Measurements from ENCODE around the gene ALDH18A1.

ALDH18A1 gene

DNA sequence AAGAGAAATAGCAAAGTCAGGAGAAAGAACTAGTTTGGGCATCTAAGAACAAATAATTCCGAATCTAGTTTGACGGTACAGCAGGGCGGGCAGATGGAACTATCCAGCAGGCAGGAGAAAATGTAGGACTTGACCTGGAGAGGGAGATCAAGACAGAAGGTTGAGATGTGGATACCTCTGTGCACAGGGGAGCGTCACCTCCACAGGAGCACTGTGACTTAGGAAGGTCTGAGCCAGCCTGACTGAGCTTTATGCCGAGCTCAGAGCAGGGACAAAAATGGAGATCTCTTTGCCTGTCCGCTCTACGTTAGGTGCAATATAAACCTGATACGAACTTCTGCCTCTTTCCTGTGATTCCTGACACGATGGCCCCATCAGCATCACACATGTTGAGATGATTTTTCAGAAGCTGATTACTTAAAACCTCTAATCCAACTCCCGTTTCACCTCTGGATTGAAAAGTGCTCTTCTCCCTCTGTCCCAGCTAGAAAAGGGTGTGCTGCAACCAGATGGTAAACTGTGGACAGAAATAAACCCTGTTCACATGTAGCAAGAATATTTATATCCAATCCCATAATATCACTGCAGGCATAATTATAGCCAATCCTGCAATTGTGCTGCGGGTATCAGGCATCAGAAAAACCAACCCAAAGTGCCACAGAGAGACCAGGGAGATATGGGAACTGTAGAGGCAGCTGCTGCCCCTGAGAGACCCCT is 81.7 kb downstream of the ALDH18A1 start:
- DNase-seq: no peak

DNA sequence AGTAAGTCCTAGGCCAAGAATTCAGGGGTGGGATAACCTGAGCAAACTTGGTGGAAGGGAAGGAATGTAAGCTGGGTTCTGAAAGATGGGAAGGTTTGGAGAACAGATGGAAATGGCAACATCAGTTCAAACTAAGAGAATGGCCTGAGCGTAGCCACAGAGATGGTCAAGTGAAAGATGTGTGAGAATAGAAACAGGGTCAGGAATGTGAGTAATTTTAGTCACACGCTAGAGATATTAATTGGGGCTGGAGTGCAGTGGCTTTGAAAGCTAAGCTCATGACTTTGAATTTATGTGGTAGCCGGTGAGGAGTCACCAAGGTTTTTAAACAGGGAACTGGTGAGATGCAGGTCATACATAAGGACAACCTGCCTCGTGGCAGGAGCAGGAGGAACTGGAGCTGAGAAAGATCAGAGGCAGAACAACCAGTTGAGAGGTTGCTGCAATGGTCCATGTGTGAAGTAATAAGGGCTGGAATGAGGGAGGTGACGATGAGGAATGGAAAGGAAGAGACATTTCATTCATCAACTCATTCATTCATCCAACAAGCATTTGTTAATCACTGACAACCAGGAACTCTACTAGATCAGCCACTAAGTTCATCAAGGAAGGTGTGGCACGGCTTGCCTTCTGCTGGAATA is 82.4 kb downstream of the ALDH18A1 start:
- DNase-seq: no peak

DNA sequence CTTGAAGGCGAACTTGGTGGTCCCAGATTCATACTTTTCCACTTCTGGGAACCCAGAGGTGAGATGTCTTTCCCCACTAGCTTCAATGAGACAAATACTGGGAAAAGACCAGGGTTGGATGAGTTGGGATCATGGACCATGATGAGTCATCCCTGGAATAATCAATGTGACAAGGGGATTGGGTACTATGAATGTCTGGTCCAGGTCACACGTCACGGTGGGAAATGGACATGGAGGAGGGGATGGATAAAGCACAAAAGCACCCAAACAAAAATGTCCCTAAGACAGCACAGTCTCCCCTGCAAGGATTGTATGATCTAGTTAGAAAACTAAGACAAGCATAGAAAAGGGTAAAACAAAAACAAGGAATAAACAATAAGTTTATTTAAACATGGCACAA is 83.0 kb downstream of the ALDH18A1 start:
- no peak for DNase-seq

DNA sequence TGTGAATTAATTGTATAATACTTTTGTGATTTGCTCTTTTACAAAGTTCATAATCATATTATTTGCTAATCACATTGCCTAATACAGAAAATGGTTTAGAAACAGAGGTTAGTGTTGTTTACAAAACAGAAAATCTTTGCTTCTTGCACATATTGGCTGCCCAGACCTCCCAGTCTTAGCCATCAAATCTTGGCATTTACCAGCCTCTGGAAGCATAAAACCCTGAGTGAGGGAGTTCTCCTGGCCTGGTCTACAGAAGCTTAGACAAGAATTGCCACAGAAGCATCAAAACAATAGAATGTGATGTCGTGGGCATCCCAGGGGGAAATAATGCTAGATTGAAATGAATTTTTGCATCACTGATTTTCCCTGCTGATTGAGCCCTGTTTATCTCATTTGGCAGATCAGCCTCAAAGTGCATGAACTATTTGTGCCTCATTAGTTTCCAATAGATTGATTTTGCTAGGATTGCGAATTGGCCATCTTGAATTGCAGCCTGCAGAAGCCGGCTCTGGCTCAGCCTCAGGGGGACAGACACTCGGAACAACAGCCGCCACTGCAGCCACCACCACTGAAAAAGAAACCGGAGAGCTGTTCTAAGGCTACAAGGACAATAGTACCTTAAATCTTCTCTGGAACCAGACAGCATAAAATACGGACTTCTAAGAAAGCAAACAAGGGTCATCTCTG is 84.2 kb downstream of the ALDH18A1 start:
- DNase-seq: no peak

DNA sequence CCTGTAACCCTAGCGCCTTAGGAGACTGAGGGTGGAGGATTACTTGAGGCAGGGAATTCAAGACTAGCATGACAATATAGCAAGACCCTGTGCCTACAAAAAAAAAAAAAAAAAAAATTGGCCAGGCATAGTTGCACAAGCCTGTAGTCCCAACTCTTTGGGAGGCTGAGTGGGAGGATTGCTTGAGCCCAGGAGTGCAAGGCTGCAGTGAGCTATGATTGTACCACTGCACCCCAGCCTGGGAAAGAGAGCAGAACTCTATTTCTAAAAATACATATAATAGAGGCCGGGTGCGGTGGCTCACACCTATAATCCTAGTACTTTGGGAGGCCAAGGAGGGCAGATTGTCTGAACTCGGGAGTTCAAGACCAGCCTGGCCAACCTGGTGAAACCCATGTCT is 85.1 kb downstream of the ALDH18A1 start:
- DNase-seq: no peak

GRCh38 chr10:95569368-95569767 is 87.1 kb downstream of the ALDH18A1 start:
- no peak for DNase-seq

- no peak for DNase-seq
Observed at GRCh38 chr10:95567903-95568630, 88.4 kb downstream of the ALDH18A1 start.

DNA sequence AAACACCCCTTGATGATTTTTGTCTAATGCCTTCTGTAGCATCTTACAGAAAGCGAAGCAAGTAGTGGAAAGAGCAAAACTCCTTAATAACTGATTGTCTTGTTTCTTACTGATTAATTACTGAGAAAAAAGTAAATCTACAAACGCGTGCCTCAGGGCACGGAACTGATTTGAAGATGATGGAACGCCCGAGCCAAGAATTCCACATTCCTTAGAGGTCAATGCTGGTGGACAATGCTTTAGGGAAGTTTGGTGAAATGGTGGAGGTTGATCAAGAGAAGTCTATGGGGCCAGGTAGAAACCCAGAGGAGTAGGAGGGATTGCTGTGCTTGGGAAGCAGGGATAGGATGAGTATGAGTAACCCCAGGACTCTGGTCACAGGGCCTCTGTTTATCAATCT is 90.4 kb downstream of the ALDH18A1 start:
- no peak for DNase-seq

GRCh38 chr10:95565336-95565735 is 91.2 kb downstream of the ALDH18A1 start:
- no peak for DNase-seq

- no peak for DNase-seq
Observed at GRCh38 chr10:95564291-95564690, 92.2 kb downstream of the ALDH18A1 start.

- no peak for DNase-seq
Observed at GRCh38 chr10:95562341-95562965, 94.1 kb downstream of the ALDH18A1 start.

DNA sequence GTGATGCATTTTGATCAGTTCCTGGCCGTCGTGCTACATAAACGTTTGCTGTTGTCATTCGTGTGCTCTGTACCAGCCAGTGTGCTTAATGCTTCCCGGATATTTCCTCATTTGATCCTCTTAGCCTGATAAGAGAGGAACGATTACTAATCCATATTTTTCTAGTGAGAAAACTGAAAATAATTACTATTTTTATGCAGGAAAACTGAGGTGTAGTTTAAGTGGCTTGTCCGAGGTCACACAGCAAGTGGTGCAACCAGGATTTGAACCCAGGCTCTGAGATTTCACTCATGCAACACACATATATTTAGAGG is 94.7 kb downstream of the ALDH18A1 start:
- no peak for DNase-seq

- DNase-seq: peak; percentile 2
Observed at GRCh38 chr10:95561177-95561863, 95.2 kb downstream of the ALDH18A1 start, which contains the start of gene SORBS1. Gene SORBS1, minus strand, starts transcription at chr10:95561371. Its CDS starts 120,236 bp downstream, at chr10:95441135.

DNA sequence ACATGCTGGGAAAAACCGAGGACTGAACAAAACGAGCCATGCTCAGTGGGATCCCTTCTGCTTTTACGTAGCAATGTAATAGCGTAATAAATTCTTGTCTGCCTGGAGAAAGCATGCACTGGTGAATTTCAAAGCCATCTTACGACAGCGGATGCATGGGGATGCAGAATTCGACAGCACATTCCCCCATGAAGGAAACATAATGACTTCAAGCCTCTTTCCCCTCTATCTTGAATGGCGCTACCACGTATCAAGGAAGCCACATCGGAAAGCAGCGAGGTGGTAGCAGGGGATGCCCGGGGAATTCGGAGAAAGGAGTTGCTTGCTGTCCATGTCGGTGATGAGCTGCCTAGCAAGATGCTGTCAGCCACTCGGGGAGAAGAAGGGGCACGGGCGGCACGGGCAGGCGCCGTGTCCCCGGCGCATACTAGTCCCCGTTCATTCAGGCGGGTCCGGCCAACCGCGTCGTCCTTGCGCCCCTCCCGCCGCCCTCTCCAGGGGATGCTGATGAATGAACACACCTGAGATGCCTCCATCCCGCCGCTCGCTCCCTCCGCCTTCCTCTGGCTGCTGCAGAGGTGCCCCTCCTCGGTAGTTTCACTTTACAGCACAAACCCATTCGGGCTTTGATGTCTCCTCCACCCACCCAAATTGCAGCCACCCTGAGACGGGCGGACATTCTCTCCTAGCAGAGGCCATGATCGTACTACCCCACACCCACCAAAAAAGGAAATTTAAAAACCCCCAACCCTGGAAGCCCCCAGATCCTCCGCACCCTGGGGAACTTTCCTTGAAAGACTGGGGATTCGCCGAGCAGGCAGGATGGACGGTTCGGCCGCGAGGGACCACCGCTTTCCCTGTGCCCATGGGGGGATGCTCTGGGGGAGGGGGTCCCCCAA is 96.0 kb downstream of the ALDH18A1 start:
- no peak for DNase-seq

DNA sequence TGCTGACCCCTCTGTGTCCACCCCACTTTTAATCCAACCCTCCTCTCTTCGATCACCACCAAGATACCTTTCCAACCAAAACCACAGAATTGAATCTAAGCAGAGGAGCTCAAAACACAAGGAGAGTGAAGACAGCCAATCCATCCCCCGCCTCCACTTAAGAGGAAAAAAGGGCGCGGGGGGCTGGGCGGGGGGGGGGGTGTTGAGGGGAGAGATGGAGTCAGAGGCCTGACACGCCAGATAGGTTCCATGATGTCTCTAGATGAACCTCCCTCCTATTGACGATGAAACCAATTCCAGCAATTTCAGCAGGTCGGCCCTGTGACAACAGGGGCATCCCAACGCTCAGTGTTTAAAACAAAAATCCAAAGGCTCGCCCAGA is 96.6 kb downstream of the ALDH18A1 start:
- DNase-seq: no peak

DNA sequence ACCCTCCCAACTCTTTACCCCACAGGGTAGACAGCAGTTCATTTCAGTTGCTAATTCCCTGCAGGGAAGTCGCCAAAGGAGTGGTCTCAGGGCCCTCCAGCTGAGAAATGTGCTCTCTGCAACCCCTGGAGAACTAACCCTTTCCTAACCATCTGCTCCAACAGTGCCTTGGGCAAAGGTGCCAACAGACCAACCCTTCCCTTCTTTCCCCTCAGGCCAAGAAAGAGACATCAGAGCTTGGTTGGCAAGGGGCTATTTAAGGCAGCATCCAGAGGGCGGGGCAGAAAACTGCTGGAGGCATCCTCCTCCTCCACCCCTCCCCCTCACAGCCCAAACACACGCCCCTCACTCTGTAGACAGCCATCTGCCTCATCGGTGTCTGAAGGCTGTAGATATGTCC is 97.0 kb downstream of the ALDH18A1 start:
- DNase-seq: no peak

DNA sequence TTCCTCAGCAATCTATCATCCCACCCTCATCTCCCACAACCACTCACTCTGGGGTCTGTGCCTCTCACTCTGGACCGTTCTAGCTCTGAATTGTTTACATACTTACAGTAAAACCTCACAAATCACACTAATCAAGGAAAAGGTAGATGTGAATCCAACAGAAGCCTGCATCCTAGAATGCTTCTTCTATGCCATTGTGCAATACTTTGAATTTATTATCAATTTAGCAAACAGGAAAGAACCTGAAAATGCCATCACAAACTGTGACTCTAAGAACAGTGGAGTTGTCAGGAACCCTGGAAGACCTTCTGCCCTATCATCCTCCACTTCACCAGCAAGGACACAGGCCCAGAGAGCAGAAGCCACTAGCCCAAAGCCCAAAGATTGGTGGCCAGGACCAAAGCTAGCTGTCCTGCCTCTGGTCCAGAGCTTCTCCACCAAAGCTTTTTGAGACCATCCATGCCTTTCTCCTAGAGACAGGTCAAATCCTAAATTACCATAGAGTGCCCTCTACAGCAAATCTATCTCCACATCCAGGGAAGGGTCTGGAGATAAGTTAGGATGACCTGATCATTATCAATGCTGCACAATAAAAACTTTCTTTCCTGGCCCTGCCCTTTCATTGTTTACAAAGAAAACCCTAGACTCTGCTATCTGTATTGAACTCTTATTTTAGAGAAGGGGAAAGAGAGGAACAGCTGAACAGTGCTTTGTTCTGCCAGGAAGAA is 97.8 kb downstream of the ALDH18A1 start:
- no peak for DNase-seq

GRCh38 chr10:95556994-95557767 is 99.3 kb downstream of the ALDH18A1 start:
- no peak for DNase-seq

All from NCI-H524 treated with DMSO at 0.1 percent for 48 hours (cell line).